ENCODE data around the gene CACNB2.

GRCh38 chr10:18271491-18271890 lies 131.3 kb downstream of the CACNB2 start:
- TF ChIP-seq, protein P1, sequence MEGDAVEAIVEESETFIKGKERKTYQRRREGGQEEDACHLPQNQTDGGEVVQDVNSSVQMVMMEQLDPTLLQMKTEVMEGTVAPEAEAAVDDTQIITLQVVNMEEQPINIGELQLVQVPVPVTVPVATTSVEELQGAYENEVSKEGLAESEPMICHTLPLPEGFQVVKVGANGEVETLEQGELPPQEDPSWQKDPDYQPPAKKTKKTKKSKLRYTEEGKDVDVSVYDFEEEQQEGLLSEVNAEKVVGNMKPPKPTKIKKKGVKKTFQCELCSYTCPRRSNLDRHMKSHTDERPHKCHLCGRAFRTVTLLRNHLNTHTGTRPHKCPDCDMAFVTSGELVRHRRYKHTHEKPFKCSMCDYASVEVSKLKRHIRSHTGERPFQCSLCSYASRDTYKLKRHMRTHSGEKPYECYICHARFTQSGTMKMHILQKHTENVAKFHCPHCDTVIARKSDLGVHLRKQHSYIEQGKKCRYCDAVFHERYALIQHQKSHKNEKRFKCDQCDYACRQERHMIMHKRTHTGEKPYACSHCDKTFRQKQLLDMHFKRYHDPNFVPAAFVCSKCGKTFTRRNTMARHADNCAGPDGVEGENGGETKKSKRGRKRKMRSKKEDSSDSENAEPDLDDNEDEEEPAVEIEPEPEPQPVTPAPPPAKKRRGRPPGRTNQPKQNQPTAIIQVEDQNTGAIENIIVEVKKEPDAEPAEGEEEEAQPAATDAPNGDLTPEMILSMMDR (IDR thresholded peaks at IDR 0.05), result no peak
- TF ChIP-seq POLR2A (IDR thresholded peaks at IDR 0.05), result no peak

All from adrenal gland (tissue), 5 donors.